Nephron (organoid): ENCODE measurements around the gene SYNDIG1.

Source experiments
- H3K27ac Mint-ChIP-seq, 3 experiments: 2 replicates each; pipeline ENCODE4 v1.8.0; 2020; ENCODE audit warnings: mixed read lengths in 3 of 3, mild to moderate bottlenecking in 2 of 3, moderate library complexity in 1 of 3
- H3K27me3 Mint-ChIP-seq: 2 replicates; pipeline ENCODE4 v1.8.0; 2021; ENCODE audit warnings: low read depth, mild to moderate bottlenecking, moderate library complexity, mixed read lengths
- H3K36me3 Mint-ChIP-seq: 2 replicates; pipeline ENCODE4 v1.8.0; 2020; ENCODE audit warnings: low read depth, mixed read lengths
- H3K4me1 Mint-ChIP-seq: 2 replicates; pipeline ENCODE4 v1.8.0; 2020; ENCODE audit warnings: mixed read lengths
- H3K4me3 Mint-ChIP-seq, 3 experiments: 2 replicates each; pipeline ENCODE4 v1.8.0; 2020; ENCODE audit warnings: mild to moderate bottlenecking in 3 of 3, mixed read lengths in 3 of 3, moderate library complexity in 2 of 3
- H3K9me3 Mint-ChIP-seq: 2 replicates; pipeline ENCODE4 v1.8.0; 2020; ENCODE audit warnings: mixed read lengths
- TF ChIP-seq, protein P1 (sequence below), 3 experiments: fragments of 200-600 bp; sonication (generic); IDR thresholded peaks; one replicate each; pipeline ENCODE4 v1.5.0; 2021; ENCODE audit warnings: antibody characterized with exemption in 3 of 3; ENCODE audit not compliant: unreplicated experiment in 3 of 3

The SYNDIG1 gene

GRCh38 chr20:24662322-24662721 is 192.9 kb downstream of the SYNDIG1 start:
- Mint-ChIP-seq H3K4me3 (no peak overlapping the region), H3K36me3 (no peaks in the 10 kb centered on the region), H3K27me3 (peaks cover 13% of the 10 kb centered on the region), H3K9me3 (no peaks in the 10 kb centered on the region), H3K4me1 (peaks cover 30% of the 10 kb centered on the region), H3K27ac (no peak overlapping the region)
- TF ChIP-seq, protein P1, sequence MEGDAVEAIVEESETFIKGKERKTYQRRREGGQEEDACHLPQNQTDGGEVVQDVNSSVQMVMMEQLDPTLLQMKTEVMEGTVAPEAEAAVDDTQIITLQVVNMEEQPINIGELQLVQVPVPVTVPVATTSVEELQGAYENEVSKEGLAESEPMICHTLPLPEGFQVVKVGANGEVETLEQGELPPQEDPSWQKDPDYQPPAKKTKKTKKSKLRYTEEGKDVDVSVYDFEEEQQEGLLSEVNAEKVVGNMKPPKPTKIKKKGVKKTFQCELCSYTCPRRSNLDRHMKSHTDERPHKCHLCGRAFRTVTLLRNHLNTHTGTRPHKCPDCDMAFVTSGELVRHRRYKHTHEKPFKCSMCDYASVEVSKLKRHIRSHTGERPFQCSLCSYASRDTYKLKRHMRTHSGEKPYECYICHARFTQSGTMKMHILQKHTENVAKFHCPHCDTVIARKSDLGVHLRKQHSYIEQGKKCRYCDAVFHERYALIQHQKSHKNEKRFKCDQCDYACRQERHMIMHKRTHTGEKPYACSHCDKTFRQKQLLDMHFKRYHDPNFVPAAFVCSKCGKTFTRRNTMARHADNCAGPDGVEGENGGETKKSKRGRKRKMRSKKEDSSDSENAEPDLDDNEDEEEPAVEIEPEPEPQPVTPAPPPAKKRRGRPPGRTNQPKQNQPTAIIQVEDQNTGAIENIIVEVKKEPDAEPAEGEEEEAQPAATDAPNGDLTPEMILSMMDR (IDR thresholded peaks at IDR 0.05; ENCODE audit: unreplicated experiment in 3 of 3) = no peak

GRCh38 chr20:24662752-24663365 is 193.4 kb downstream of the SYNDIG1 start:
- Mint-ChIP-seq H3K27me3 (peaks cover 13% of the 10 kb centered on the region), H3K4me3 (no peak overlapping the region), H3K4me1 (peaks cover 25% of the 10 kb centered on the region), H3K36me3 (no peaks in the 10 kb centered on the region), H3K27ac (peak overlapping the region in 2 of 3 experiments; percentile 8 to 59), H3K9me3 (no peaks in the 10 kb centered on the region)
- TF ChIP-seq, protein P1 (IDR thresholded peaks at IDR 0.05; ENCODE audit: unreplicated experiment in 3 of 3) = no peak

DNA sequence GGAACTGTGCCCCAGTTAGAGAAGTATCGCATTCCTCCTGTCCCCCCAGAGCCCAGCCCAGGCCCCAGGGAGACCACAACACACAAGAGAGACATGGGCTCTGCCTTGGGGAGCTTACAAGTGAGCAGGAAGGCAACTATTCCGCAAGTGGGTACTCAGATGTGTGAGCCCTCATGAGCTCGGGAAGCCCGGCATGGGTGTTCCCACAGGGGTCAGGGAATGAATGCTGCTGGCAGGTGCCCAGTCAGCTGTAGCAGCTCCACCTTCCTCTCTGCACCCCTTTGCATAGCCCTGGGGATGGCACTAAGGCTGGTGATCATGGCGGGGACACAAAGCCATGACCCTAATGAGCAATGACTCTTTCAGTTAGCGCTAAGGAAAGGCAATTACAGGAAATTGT is 194.1 kb downstream of the SYNDIG1 start:
- H3K4me3 Mint-ChIP-seq = no peak overlapping the region
- H3K27me3 Mint-ChIP-seq = peaks cover 13% of the 10 kb centered on the region
- H3K4me1 Mint-ChIP-seq = peaks cover 22% of the 10 kb centered on the region
- H3K36me3 Mint-ChIP-seq = no peaks in the 10 kb centered on the region
- no peaks in the 10 kb centered on the region for H3K9me3 Mint-ChIP-seq
- TF ChIP-seq, protein P1 (IDR thresholded peaks at IDR 0.05; ENCODE audit: unreplicated experiment in 3 of 3) = no peak
- peak overlapping the region in 2 of 3 experiments; percentile 8 to 59 for H3K27ac Mint-ChIP-seq

DNA sequence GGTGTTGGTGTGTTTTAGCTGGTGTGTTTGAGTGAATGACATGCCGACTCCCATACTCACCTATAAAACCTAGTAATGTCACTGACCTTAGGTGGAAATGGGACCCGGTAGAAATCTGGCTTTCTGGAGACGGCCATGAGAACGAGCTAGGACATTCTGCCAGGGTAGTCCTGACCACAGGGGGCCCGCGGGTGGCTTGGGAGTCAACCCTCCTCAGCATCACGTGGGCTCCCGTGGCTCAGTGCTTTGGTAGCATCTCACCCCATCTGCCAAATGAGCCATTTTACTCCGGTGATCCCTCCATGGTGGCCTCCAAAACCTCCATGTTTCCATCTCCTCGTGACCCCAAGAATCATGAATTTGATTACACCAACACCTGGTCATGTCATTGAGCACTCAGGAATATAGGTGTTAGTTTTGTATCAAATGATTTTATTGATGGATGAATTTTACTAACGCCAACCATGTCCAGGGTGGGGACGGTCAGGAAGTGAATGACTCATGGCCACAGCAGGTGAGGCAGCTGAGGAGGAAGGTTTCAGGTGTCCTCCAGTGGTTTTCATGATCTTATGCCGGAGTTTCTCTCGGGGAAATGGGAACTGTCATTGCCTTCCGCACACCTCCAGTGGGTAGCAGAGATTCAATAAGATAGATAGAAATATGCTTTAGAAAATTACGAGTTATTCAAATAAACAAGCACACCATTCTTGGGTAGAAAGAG is 195.0 kb downstream of the SYNDIG1 start:
- peaks cover 16% of the 10 kb centered on the region for H3K4me1 Mint-ChIP-seq
- H3K36me3 Mint-ChIP-seq = no peaks in the 10 kb centered on the region
- no peaks in the 10 kb centered on the region for H3K9me3 Mint-ChIP-seq
- TF ChIP-seq, protein P1 (IDR thresholded peaks at IDR 0.05; ENCODE audit: unreplicated experiment in 3 of 3) = no peak
- H3K27ac Mint-ChIP-seq = no peak overlapping the region
- H3K4me3 Mint-ChIP-seq = no peak overlapping the region
- peaks cover 13% of the 10 kb centered on the region for H3K27me3 Mint-ChIP-seq

DNA sequence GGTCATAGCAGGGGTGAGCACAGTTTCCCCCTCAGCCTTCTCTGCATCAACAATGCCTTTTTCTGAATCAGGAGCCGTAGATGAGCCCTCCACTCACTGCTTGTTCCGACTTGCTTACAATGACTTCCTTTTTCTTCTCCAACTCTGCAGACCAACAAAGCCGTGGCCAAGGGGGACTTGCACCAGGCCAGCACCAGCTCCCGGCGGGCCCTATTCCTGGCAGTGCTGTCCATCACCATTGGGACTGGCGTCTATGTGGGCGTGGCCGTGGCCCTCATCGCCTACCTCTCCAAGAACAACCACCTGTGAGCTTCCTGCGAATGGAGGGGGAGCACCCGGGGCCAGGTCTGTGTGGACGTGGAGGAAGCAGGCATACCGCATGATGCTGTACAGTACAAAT is 195.8 kb downstream of the SYNDIG1 start:
- Mint-ChIP-seq H3K36me3 (no peaks in the 10 kb centered on the region), H3K27ac (no peak overlapping the region), H3K9me3 (no peaks in the 10 kb centered on the region), H3K4me3 (no peak overlapping the region), H3K4me1 (peaks cover 16% of the 10 kb centered on the region), H3K27me3 (peaks cover 13% of the 10 kb centered on the region)
- TF ChIP-seq, protein P1 (IDR thresholded peaks at IDR 0.05; ENCODE audit: unreplicated experiment in 3 of 3) = no peak
